Natural killer cell (primary cell): ENCODE data around the gene CDKL4. TPM values are rescaled to one million over a fixed set of nuclear protein-coding genes. Genes with fewer than 3 reads are reported as not detected.

Experiments used
- ATAC-seq, 3 donors: fragments of 150-1000 bp in 2 of 3; fragments of 200-7000 bp in 1 of 3; cut with Tn5 transposase; 1 replicate in 1 of 3; 2 replicates in 2 of 3; pipeline ENCODE4 v1.10.0; 2021; ENCODE audit warnings: mild to moderate bottlenecking in 2 of 3, moderate library complexity in 2 of 3
- DNase-seq, 2 donors: peaks; one replicate each; pipeline versions ENCODE4 v3.0.0 to v3.0.0-alpha.2; 2013 to 2021; ENCODE audit warnings: mixed read lengths in 1 of 2
- H3K27ac ChIP-seq: one replicate; pipeline ENCODE4 v1.5.1; 2013; ENCODE audit warnings: mild to moderate bottlenecking, low read length
- H3K27me3 ChIP-seq: one replicate; pipeline ENCODE4 v1.6.1; 2013; ENCODE audit warnings: low read length; ENCODE audit not compliant: control insufficient read depth, insufficient read depth
- H3K36me3 ChIP-seq: one replicate; pipeline ENCODE4 v1.6.1; 2013; ENCODE audit warnings: low read length; ENCODE audit not compliant: control insufficient read depth, insufficient read depth
- H3K4me1 ChIP-seq: one replicate; pipeline ENCODE4 v1.6.1; 2013; ENCODE audit warnings: low read length; ENCODE audit not compliant: control insufficient read depth, insufficient read depth
- H3K4me3 ChIP-seq: one replicate; pipeline ENCODE4 v1.5.1; 2013; ENCODE audit warnings: low read length
- H3K9me3 ChIP-seq: one replicate; pipeline ENCODE4 v1.6.1; 2013; ENCODE audit warnings: low read length; ENCODE audit not compliant: control insufficient read depth, insufficient read depth
- H3K27ac Mint-ChIP-seq, 2 donors: one replicate each; pipeline ENCODE4 v1.8.0; 2022; ENCODE audit warnings: mild to moderate bottlenecking in 2 of 2, mixed read lengths in 2 of 2, moderate library complexity in 1 of 2
- H3K27me3 Mint-ChIP-seq, 2 donors: one replicate each; pipeline ENCODE4 v1.8.0; 2022; ENCODE audit warnings: low read depth in 2 of 2, mixed read lengths in 2 of 2
- H3K36me3 Mint-ChIP-seq: one replicate; pipeline ENCODE4 v1.8.0; 2022; ENCODE audit warnings: mixed read lengths
- H3K4me1 Mint-ChIP-seq, 2 donors: one replicate each; pipeline ENCODE4 v1.8.0; 2022; ENCODE audit warnings: mixed read lengths in 2 of 2
- H3K4me3 Mint-ChIP-seq: one replicate; pipeline ENCODE4 v1.8.0; 2022; ENCODE audit warnings: mild to moderate bottlenecking, moderate library complexity, mixed read lengths
- H3K9me3 Mint-ChIP-seq, 2 donors: one replicate each; pipeline ENCODE4 v1.8.0; 2022; ENCODE audit warnings: mixed read lengths in 2 of 2
- WGBS: methylation state at CpG from one replicate; pipeline ENCODE4 v1.1.7; 2013; ENCODE audit warnings: missing lambda C conversion rate; ENCODE audit not compliant: insufficient coverage; 5-methylcytosine and 5-hydroxymethylcytosine counted together
- intact Hi-C: fragments of 100-400 bp; cut with micrococcal nuclease; formaldehyde crosslinking; loops from one replicate; pipeline ENCODE4 v1.14.2; 2022
- total RNA-seq, 4 donors: library from RNA; stranded (reverse); fragments of 120-200 nt in 1 of 4; gene quantifications; one replicate each; pipeline versions ENCODE4 v1.2.3 to v1.2.4, GENCODE V29; 2013 to 2022
- TF ChIP-seq, protein P1 (sequence below): fragments of 200-600 bp; IDR thresholded peaks from one replicate; pipeline ENCODE4 v1.8.0; 2022; ENCODE audit warnings: antibody characterized with exemption

The CDKL4 gene
- total RNA-seq, 3 donors from 2014 or later (not counting 1 experiment from before 2014, with no cell fraction given), result not detected

DNA sequence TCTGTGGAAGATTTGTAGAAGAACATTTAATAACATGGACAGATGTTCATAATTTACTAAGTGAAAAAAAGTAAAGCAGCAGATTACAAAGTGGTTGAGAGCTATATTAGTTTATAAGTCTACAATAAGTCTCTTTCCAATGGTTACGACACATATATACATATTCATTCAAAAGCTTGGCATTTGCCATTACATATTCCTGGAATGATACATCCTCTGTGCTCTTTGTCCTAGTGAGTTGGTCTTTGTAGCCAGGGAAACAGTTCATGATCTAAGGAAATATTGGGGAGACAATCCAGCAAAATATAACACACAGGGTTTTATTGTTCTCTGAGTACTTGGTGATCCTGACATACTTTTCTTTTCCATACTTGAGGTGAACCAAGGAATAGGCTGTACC lies 90.5 kb downstream of the CDKL4 start:
- H3K27ac Mint-ChIP-seq, result no peak overlapping the region
- no peak overlapping the region for H3K27ac ChIP-seq
- TF ChIP-seq, protein P1, sequence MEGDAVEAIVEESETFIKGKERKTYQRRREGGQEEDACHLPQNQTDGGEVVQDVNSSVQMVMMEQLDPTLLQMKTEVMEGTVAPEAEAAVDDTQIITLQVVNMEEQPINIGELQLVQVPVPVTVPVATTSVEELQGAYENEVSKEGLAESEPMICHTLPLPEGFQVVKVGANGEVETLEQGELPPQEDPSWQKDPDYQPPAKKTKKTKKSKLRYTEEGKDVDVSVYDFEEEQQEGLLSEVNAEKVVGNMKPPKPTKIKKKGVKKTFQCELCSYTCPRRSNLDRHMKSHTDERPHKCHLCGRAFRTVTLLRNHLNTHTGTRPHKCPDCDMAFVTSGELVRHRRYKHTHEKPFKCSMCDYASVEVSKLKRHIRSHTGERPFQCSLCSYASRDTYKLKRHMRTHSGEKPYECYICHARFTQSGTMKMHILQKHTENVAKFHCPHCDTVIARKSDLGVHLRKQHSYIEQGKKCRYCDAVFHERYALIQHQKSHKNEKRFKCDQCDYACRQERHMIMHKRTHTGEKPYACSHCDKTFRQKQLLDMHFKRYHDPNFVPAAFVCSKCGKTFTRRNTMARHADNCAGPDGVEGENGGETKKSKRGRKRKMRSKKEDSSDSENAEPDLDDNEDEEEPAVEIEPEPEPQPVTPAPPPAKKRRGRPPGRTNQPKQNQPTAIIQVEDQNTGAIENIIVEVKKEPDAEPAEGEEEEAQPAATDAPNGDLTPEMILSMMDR, result no peak
- H3K4me3 Mint-ChIP-seq, result no peak overlapping the region
- no peaks in the 10 kb centered on the region for H3K36me3 Mint-ChIP-seq
- no peaks in the 10 kb centered on the region for H3K9me3 ChIP-seq
- intact Hi-C loops, result no loop called here
- no peaks in the 10 kb centered on the region for H3K4me1 Mint-ChIP-seq
- DNase-seq (no peak), ATAC-seq (no peak)
- H3K36me3 ChIP-seq, result no peaks in the 10 kb centered on the region
- no peaks in the 10 kb centered on the region for H3K27me3 ChIP-seq
- no peaks in the 10 kb centered on the region for H3K27me3 Mint-ChIP-seq
- H3K4me1 ChIP-seq, result no peaks in the 10 kb centered on the region
- no peaks in the 10 kb centered on the region for H3K9me3 Mint-ChIP-seq
- H3K4me3 ChIP-seq, result no peak overlapping the region
- no CpG with 5 or more reads among the region's 1 CpG for WGBS

GRCh38 chr2:39152504-39152903 lies 91.3 kb downstream of the CDKL4 start:
- TF ChIP-seq, protein P1, result no peak
- ATAC-seq, result no peak
- Mint-ChIP-seq H3K4me3 (no peak overlapping the region), H3K4me1 (no peaks in the 10 kb centered on the region), H3K27ac (no peak overlapping the region), H3K27me3 (no peaks in the 10 kb centered on the region), H3K36me3 (no peaks in the 10 kb centered on the region), H3K9me3 (no peaks in the 10 kb centered on the region)
- no peaks in the 10 kb centered on the region for H3K4me1 ChIP-seq
- H3K36me3 ChIP-seq, result no peaks in the 10 kb centered on the region
- no peaks in the 10 kb centered on the region for H3K27me3 ChIP-seq
- DNase-seq, result no peak
- no peak overlapping the region for H3K4me3 ChIP-seq
- intact Hi-C loops, result no loop called here
- H3K27ac ChIP-seq, result no peak overlapping the region
- H3K9me3 ChIP-seq, result no peaks in the 10 kb centered on the region
- WGBS, result no CpG with 5 or more reads among the region's 2 CpGs

DNA sequence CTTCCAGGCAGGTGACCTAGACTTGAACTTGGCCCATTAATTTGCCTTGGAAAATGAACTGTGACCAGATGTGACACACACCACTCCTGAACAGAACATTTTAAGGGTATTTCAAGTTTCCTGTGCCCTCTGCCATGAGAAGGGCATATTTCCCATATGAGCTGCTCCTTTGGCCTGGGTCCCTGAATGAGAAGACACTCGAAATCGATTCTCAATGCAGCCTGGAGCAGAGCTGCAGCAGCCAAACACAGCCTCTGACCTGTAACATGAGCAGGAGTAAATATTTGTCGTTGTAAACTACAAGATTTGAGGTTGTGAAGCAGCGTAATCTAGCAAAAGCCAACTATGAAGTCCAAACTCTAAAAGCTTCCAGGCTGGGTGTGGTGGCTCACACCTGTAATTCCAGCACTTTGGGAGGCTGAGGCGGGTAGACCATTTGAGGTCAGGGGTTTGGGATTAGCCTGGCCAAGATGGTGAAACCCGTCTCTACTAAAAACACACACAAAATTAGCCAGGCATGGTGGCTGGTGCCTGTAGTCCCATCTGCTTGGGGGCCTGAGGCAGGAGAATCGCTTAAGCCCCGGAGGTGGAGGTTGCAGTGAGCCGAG lies 92.8 kb downstream of the CDKL4 start:
- DNase-seq (no peak), ATAC-seq (no peak)
- H3K36me3 Mint-ChIP-seq, result no peaks in the 10 kb centered on the region
- no peak overlapping the region for H3K27ac ChIP-seq
- intact Hi-C loops, result no loop called here
- no peaks in the 10 kb centered on the region for H3K27me3 Mint-ChIP-seq
- H3K4me1 ChIP-seq, result no peaks in the 10 kb centered on the region
- no peaks in the 10 kb centered on the region for H3K9me3 Mint-ChIP-seq
- TF ChIP-seq, protein P1, result no peak
- no peaks in the 10 kb centered on the region for H3K27me3 ChIP-seq
- no peak overlapping the region for H3K4me3 ChIP-seq
- H3K4me3 Mint-ChIP-seq, result no peak overlapping the region
- H3K36me3 ChIP-seq, result no peaks in the 10 kb centered on the region
- no peaks in the 10 kb centered on the region for H3K9me3 ChIP-seq
- 83% methylated on average over 8 of the region's 9 CpGs for WGBS
- no peak overlapping the region for H3K27ac Mint-ChIP-seq
- H3K4me1 Mint-ChIP-seq, result no peaks in the 10 kb centered on the region

GRCh38 chr2:39150102-39150562 lies 93.6 kb downstream of the CDKL4 start:
- Mint-ChIP-seq H3K27ac (no peak overlapping the region), H3K4me3 (no peak overlapping the region), H3K36me3 (no peaks in the 10 kb centered on the region), H3K9me3 (no peaks in the 10 kb centered on the region), H3K4me1 (no peaks in the 10 kb centered on the region), H3K27me3 (no peaks in the 10 kb centered on the region)
- Histone ChIP-seq H3K27me3 (no peaks in the 10 kb centered on the region), H3K27ac (no peak overlapping the region), H3K4me3 (no peak overlapping the region), H3K4me1 (no peaks in the 10 kb centered on the region), H3K9me3 (no peaks in the 10 kb centered on the region), H3K36me3 (no peaks in the 10 kb centered on the region)
- no peak for DNase-seq
- ATAC-seq, result no peak
- TF ChIP-seq, protein P1, result no peak
- intact Hi-C loops, result no loop called here
- WGBS, result 97% methylated on average over 5 of the region's 6 CpGs
